ENCODE measurements around the gene MED13L. TPM values are rescaled to one million over a fixed set of nuclear protein-coding genes. Genes with fewer than 3 reads are reported as not detected.

The MED13L gene
- total and polyA plus RNA-seq, 2 of the 4 experiments (the other 2 are of a cell fraction) = 17.9 to 49.1 TPM

DNA sequence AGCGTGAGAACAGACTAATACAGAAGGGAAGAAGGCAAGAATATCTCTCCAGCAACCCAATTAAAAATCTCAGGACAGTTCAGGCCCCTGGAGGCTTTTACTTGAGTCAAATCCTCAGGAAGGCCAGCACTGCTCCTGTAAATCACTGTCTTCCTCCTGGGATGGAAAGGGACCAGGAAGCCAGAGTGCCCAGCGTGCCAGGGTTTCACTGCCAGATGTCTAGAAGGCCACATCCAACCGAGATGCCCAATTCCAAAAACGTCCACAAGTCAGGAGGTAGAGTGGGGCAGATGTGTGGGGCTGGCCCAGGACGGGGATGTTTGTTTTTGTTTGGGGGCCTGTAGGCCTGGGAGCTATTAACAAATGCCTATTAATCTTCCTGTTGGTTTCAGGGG lies 332.0 kb downstream of the MED13L start:
- dilution Hi-C loops (cut with HindIII; ENCODE audit: low sequenced_read_pairs, unreplicated experiment) (no loop called here), in situ Hi-C loops (cut with MboI; ENCODE audit: low sequenced_read_pairs) (no loop called here)

More for the DNA sequence above, 332.0 kb downstream of the MED13L start:
- no peak overlapping the region for H2BK20ac ChIP-seq (ENCODE audit: low read depth, low read length)
- no peak overlapping the region for H4K5ac ChIP-seq (ENCODE audit: low read depth, low read length)
- H3K18ac ChIP-seq (ENCODE audit: low read depth, low read length) = no peak overlapping the region
- intact Hi-C loops (cut with micrococcal nuclease) = no loop called here
- H3K14ac ChIP-seq (replicated peaks; ENCODE audit: low read depth, low read length) = no peak overlapping the region
- no peak overlapping the region for H4K8ac ChIP-seq (ENCODE audit: low read depth in 2 of 2, low read length in 2 of 2)
- POLR2A ChIA-PET (ENCODE audit: unreplicated experiment) = no interaction called here
- no peak overlapping the region for H4K91ac ChIP-seq (ENCODE audit: insufficient read depth, low read depth, low read length)
- 70% methylated on average over 2 of the region's 5 CpGs; no CpG with 5 or more reads in 1 of the 2 experiments for WGBS, 2 experiments (ENCODE audit: extremely low coverage in 2 of 2, insufficient read length in 1 of 2)
- H3K56ac ChIP-seq (ENCODE audit: extremely low read depth, insufficient read depth, low read length) = no peak overlapping the region
- no peak overlapping the region for H2BK5ac ChIP-seq (ENCODE audit: low read depth, low read length, poor library complexity, severe bottlenecking)
- no peak overlapping the region for H2AK9ac ChIP-seq (replicated peaks; ENCODE audit: low read depth, low read length, poor library complexity)
- H2AFZ ChIP-seq (replicated peaks; ENCODE audit: low read length, poor library complexity) = no peak overlapping the region
- no peaks in the 10 kb centered on the region for H3K9me3 ChIP-seq (ENCODE audit: control insufficient read depth, insufficient read depth, low read length)
- no peak overlapping the region for H3K4ac ChIP-seq (ENCODE audit: low read depth, low read length)
- no peak for TF ChIP-seq CEBPB (IDR thresholded peaks at IDR 0.05; ENCODE audit: low read depth, low read length)
- no peak overlapping the region for H2BK15ac ChIP-seq (ENCODE audit: low read depth, low read length)
- H3K4me3 ChIP-seq (ENCODE audit: insufficient read depth, low read depth, low read length) = no peak overlapping the region
- DNase-seq = no peak
- no peak overlapping the region for H2BK120ac ChIP-seq (ENCODE audit: low read depth, low read length)
- ATAC-seq (ENCODE audit: low read depth) = no peak
- H4K20me1 ChIP-seq (ENCODE audit: insufficient read depth, low read length) = no peaks in the 10 kb centered on the region
- no TSS peak for BruUV-seq (replicated peaks)
- no peaks in the 10 kb centered on the region for H3K36me3 ChIP-seq (ENCODE audit: control insufficient read depth, insufficient read depth, low read length)
- no peak overlapping the region for H2AK5ac ChIP-seq (ENCODE audit: low read depth, low read length)
- CTCF ChIA-PET = no interaction called here
- no peak overlapping the region for H3K27ac ChIP-seq (ENCODE audit: insufficient read depth, low read length)
- no peak overlapping the region for H3K23ac ChIP-seq (ENCODE audit: low read depth, low read length)
- no peaks in the 10 kb centered on the region; the same call in none of the 2 replicates for H3K9me1 ChIP-seq (ENCODE audit: insufficient read depth, low read length)
- no peak overlapping the region for H3K4me2 ChIP-seq (ENCODE audit: low read depth, low read length)
- H3K9ac ChIP-seq (ENCODE audit: low read depth, low read length) = no peak overlapping the region
- no peaks in the 10 kb centered on the region for H3K79me1 ChIP-seq (ENCODE audit: low read depth in 1 of 2, low read length in 2 of 2)
- H3K4me1 ChIP-seq (ENCODE audit: control insufficient read depth, insufficient read depth, low read length) = no peaks in the 10 kb centered on the region; the same call in 1 of the 2 replicates
- no peaks in the 10 kb centered on the region for H3K27me3 ChIP-seq (ENCODE audit: control insufficient read depth, insufficient read depth, low read length)
